ENCODE data around the gene PLVAP.
"Not testable (repeated sequence)": the region's sequence is repeated elsewhere in the genome, so short reads cannot be mapped to it uniquely, and the experiment has no call there.

The PLVAP gene

GRCh38 chr19:17398902-17399527, 21.9 kb upstream of the PLVAP start:
- no peak for DNase-seq

DNA sequence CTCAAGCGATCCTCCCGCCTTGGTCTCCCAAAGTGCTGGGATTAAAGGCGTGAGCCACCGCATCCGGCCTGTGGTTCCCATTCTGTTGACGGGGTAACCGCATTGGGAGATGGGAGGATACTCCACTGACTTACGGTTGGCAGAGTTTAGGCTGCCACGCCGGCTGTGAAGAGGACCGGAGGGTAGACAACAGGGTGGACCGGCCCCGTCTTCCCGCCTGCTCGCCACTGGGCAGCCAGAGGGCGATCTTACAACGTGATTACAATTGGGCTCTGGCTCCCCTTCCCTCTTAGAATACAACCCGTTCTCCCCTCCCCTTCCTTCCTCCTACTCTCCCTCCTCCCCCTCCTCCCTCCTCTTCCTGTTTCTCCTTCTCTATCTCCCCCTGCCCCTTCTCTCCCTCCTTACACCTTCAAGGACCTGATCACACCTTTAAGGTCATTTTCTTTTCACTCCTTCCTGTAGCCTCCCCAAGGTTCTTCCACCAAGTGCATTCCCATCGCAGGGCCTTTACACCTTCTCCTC, 17.8 kb upstream of the PLVAP start:
- DNase-seq = peak; percentile 63

- no peak for DNase-seq
These were observed 16.8 kb upstream of the PLVAP start, which contains the start of gene CCDC194 for GRCh38 chr19:17393914-17394313. Gene CCDC194 (minus strand): TSS chr19:17394196. CDS start chr19:17394158, 38 bp downstream.

- DNase-seq = no peak
These were observed 15.9 kb upstream of the PLVAP start for GRCh38 chr19:17393002-17393401.

GRCh38 chr19:17391371-17392151, 14.4 kb upstream of the PLVAP start:
- DNase-seq = no peak

DNA sequence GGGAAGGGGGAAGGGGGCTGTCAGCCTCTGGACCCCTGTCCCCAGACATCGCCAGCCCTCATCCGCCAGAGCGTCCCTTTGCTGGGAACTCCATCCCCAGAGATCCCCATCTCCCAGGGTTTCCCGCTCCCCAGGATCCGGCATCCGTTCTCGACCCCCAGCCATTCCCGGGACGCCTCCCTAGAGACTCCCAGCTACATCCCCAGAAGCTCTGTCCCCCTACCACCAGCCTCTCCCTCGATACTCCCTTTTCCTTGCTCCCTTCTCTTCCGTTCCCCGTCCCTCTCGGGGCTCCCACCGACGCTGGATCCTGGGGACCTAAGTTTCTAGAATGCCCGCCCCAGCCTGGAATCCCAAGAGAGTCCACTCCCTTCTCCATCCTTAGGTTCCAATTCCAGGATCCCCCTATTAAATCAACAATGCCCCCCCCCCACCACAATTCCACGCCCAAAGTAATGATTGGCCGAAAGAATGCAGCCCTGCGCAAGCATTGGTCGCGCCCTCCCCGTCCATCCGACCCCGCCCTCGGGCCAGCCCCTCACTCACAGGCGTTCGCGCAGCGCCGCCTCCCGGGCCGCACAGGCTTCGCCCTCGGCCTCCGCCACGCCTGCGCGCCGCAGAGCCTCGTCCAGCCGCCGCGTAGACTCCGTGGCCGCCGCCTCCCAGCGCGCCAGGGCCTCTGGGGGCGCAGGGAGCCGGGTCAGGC, 13.7 kb upstream of the PLVAP start:
- DNase-seq = peak; percentile 87

- DNase-seq = no peak
These were observed 13.0 kb upstream of the PLVAP start for GRCh38 chr19:17389957-17390664.

DNA sequence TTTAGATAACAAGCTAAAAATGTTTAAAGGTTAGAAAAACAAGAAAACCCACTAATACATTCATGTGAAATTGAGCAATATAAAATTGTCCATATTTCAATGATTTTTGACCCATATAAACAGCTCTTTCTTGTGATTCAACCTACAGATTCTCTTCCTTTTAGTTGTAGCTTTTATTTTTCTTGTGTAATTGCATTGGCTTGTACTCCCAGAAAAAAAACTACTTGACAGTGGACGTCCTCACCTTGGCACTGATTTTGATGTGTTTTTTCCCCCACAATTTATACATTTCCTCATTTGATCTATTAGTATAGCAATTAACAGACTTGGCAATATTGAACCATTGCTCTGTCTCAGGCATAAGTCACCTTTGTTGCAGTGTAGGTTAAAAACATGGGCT, 12.1 kb upstream of the PLVAP start:
- DNase-seq = no peak

DNA sequence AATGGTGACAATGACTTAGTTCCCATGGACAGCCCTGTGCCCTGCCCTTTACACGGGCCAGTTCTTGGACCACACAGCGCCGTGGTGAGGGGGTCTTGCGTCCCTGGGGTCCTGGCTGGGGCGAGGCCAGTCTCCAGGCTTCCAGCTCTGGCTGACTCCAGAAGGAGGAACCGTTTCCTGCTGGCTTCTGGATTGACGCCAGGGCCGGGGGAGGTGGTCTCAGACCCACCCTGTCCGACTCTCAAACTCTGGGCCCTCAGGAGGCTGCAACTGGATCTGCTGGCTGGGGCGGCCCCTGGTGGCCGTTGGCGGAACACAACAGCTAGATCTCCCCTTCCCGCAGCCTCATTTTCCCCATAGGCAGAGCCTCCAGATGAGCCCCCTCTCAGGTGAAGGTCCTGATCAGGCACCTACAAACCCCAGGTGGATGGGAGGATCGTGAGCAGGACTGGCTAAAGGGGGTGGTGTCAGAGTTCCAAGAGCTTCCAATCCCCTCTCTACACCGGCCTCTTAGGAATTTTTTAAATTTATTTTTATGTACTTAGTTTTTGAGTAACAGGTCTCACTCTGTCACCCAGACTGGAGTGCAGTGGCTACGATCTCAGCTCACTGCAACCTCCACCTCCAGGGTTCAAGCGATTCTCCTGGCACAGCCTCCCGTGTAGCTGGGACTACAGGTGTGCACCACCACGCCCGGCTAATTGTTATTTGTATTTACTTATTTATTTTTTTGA, 8.9 kb upstream of the PLVAP start:
- DNase-seq = peak; percentile 72

DNA sequence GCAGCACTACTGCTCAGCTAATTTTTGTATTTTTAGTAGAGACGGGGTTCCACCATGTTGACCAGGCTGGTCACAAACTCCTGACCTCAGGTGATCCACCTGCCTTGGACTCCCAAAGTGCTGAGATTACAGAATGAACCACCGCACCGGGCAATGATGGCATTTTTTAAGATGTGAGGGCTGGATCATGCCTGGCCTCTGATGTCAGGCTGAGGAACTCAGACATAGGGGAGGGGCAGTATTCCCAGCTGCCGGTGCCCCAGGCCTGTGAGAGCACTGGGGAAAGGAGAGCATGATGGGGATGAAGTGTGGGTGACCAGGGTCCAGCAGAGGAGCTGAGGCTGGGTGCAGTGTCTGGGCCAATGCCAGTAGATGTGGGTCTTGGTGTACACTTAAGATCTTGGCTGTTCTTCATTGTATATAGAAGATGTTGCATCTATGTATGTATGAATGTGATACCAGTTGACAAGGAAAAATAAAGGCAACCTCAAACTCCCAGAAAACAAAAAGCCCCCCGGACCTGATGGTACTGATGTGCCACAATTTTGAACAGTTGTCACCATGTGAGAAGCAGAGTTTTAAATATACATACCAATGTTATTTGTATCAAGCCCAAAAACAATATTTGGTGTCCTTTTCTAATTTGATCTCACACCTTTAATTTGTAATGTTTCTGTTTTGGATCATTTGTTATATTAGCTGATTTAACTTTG, 3.4 kb upstream of the PLVAP start:
- no peak for DNase-seq

- no peak for DNase-seq
These were observed 2.1 kb upstream of the PLVAP start for GRCh38 chr19:17379221-17379631.

- no peak for DNase-seq
These were observed 1.1 kb upstream of the PLVAP start for GRCh38 chr19:17378271-17378670.

- DNase-seq = no peak
These were observed 7.0 kb downstream of the PLVAP start for GRCh38 chr19:17370026-17370587.

- no peak for DNase-seq
These were observed 11.8 kb downstream of the PLVAP start for GRCh38 chr19:17365361-17365760.

GRCh38 chr19:17363852-17364605, 13.1 kb downstream of the PLVAP start:
- not testable (repeated sequence) for DNase-seq

GRCh38 chr19:17359905-17360800, 17.0 kb downstream of the PLVAP start:
- DNase-seq = no peak

DNA sequence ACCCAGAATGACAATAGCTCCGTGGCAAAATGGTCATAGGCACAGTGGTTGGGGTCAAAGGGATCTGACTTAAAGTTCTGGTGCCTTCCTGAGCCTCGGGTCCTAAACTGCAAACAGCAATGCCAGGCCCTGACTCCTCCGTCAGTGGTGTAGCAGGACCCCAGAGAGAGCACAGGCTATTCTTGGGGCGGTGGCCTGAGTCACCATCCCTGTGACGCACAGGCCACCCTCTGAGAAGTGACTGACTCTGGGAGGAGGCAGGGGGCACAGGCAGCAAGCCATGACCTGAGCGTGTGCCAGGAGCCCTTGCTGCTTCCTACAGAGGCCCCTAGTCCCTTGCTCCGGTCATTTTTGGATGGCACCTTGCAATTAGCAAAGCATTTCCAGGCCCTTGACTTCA, 18.7 kb downstream of the PLVAP start:
- DNase-seq = no peak

DNA sequence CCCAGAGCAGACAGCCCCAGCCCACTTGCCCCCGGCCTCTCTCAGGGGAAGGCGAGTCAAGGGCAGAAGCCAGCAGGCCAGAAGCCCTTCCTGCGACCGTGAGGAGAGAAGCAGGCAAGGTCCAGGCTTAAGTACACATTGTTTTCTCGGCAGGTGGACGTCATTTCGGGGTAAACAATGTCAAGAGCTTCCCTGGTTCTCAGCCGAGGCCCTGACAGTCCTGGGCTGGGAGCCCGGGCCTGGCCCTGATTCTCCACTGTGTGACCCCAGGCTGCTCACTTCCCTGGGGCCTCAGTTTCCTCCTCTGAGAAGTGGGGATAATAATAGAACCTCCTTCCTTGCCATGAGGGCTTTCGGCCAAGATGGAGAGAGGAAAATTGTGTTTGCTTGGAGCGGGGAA, 19.4 kb downstream of the PLVAP start:
- DNase-seq = no peak

DNA sequence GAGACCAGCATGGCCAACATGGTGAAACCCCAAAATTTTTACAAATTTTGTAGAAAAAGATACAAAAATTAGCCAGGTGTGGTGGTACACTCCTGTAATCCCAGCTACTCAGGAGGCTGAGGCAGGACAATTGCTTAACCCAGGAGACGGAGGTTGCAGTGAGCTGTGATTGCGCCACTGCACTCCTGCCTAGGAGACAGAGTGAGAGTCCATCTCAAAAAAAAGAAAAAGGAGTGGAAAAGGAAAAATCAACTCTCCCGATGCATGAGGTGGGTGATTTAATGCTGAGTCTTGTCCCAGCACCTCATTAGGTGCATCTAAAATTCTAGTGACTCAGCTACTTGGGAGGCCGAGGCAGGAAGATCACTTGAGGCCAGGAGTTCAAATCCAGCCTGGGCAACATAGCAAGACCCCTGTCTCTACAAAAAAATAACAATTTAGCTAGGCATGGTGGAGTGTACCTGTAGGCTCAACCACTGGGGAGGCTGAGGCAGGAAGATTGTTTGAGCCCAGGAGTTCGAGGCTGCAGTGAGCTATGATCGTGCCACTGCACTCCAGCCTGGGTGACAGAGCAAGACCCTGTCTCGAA, 20.0 kb downstream of the PLVAP start:
- DNase-seq = no peak
